ENCODE measurements around the gene USP47.

- TF ChIP-seq EZH2 (IDR thresholded peaks at IDR 0.05; ENCODE audit: insufficient read depth, poor library complexity, severe bottlenecking) (no peak), EZH2phosphoT487 (IDR thresholded peaks at IDR 0.05; ENCODE audit: insufficient read depth, low read depth) (no peak)
These were observed 60.2 kb downstream of the USP47 start for GRCh38 chr11:11901929-11902328.

All from GM23248 (cell line).